Measurements from ENCODE around the gene OR2H1.
"Not testable (repeated sequence)": the region's sequence is repeated elsewhere in the genome, so short reads cannot be mapped to it uniquely, and the experiment has no call there.

Gene OR2H1

GRCh38 chr6:29456971-29457370 is at the start of gene OR2H1, which contains the start of gene OR11A1:
Gene OR2H1 (plus strand): TSS chr6:29457155. CDS start chr6:29461770, 4,615 bp downstream.
Gene OR11A1 (minus strand): TSS chr6:29457071. CDS start chr6:29427641, 29,430 bp downstream.
- in situ Hi-C loops (cut with MboI; ENCODE audit: low sequenced_read_pairs), result no loop called here

- in situ Hi-C loops (cut with MboI; ENCODE audit: low sequenced_read_pairs), result no loop called here
These were observed 42.4 kb upstream of the OR2H1 start, which contains the start of gene OR12D1 for GRCh38 chr6:29414588-29414987. Gene OR12D1 (plus strand): TSS chr6:29414928.

GRCh38 chr6:29419516-29419915 is 37.4 kb upstream of the OR2H1 start:
- in situ Hi-C loops (cut with MboI; ENCODE audit: low sequenced_read_pairs), result no loop called here

DNA sequence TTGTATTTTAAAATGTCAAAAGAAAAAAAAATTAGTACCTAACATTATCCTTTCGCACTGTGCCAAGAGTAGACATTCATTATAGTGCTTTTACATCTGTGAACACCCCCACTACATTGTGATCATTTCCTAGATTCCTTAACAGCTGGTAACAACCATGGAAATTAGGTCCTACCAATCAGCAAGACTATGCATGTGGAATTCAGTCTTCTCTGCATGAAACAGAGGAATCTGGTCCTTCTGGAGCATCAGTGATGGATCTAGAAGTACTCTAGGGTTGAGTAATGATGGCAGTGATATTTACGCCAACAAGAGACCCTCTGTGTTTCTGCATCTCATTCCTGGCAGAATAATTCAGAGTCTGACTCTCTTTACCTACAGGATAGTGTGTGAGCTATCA is 32.8 kb upstream of the OR2H1 start:
- in situ Hi-C loops (cut with MboI; ENCODE audit: low sequenced_read_pairs), result no loop called here

- in situ Hi-C loops (cut with MboI; ENCODE audit: low sequenced_read_pairs), result no loop called here
These were observed 32.4 kb upstream of the OR2H1 start for GRCh38 chr6:29424575-29424974.

DNA sequence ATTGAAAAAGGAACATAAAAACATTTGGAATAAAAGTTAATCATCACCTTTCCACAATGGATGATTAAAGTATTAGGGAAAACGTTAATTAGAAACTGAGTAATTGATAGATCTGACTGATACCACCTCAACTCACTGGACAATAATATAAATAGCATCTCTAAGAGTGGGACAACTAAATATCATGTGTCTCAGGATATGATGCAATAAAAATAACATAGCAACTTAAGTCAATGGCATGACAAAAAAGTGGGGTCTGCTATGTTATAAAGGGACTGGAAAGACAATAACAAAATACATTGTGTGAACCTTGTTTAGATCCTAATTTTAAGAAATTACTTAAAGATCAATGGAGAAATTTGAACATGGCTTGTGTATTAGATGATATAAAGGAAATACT is 31.9 kb upstream of the OR2H1 start:
- in situ Hi-C loops (cut with MboI; ENCODE audit: low sequenced_read_pairs), result no loop called here

GRCh38 chr6:29426654-29427053 is 30.3 kb upstream of the OR2H1 start:
- in situ Hi-C loops (cut with MboI; ENCODE audit: low sequenced_read_pairs), result no loop called here

GRCh38 chr6:29436730-29437129 is 20.2 kb upstream of the OR2H1 start:
- in situ Hi-C loops (cut with MboI; ENCODE audit: low sequenced_read_pairs), result not testable (repeated sequence)

DNA sequence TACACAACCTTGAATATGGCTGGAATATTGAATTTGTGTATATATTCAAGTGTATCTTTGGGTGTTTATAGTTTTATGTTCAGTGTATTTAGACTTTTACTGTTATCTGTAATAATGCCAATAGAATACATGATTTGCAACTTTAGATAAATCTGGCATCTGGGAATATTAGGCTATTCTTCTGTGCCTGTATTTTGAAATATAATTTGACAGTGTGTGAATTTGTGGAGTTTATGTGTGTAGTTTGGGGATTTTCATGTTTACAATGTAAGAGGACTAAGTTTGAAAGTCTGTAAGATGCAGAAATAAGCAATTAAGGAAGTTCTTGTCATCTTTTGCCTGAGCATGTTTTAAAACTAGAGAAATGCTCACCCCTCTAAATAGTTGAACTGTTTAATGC is 17.9 kb upstream of the OR2H1 start, which contains the start of gene OR10C1:
OR10C1 (plus strand) TSS at position 301 of the 400 bp plus-strand sequence. CDS start 710 bp downstream, outside the sequence.
- in situ Hi-C loops (cut with MboI; ENCODE audit: low sequenced_read_pairs), result no loop called here

DNA sequence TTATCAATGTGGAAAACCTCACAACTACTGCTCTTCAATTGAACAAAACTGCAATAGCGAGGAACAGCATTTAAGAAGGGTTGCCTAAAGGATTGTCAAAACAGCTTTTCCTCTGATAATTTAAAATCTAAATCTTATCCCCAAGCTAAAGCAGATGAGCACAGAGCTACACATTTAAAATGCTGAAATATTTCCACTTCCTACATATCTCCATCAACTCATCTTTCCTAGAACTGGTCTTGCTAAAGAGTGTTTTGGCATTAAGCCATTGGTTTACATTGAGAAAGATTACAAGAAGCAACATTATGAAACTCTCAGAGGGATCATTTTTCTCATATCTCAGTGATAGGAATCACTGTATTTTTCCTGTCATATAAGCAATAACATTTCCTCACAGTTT is 14.2 kb upstream of the OR2H1 start:
- in situ Hi-C loops (cut with MboI; ENCODE audit: low sequenced_read_pairs), result no loop called here

GRCh38 chr6:29444031-29444430 is 12.9 kb upstream of the OR2H1 start:
- in situ Hi-C loops (cut with MboI; ENCODE audit: low sequenced_read_pairs), result not testable (repeated sequence)

DNA sequence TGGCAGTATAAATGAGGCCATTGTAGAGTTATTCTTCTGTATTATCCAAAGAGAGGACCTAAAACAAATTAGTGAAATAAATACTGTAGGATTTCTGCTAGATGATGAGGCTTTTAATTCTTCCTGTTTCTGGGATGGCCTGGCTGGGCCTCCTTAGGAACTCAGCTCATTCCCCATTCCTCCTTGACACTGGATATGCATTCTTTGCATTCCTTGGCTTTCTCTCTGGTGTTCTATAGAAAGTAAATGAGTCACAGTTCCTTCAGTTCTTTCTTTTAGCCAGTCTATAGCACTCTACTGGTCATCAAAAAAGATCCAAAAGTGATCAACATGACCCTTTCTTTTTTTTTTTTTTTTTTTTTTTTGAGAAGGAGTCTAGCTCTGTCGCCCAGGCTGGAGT is 9.3 kb upstream of the OR2H1 start:
- in situ Hi-C loops (cut with MboI; ENCODE audit: low sequenced_read_pairs), result no loop called here

GRCh38 chr6:29451471-29452193 is 5.3 kb upstream of the OR2H1 start:
- in situ Hi-C loops (cut with MboI; ENCODE audit: low sequenced_read_pairs), result no loop called here

GRCh38 chr6:29461021-29461814 is 4.3 kb downstream of the OR2H1 start:
- in situ Hi-C loops (cut with MboI; ENCODE audit: low sequenced_read_pairs), result no loop called here

GRCh38 chr6:29462022-29462421 is 5.1 kb downstream of the OR2H1 start:
- in situ Hi-C loops (cut with MboI; ENCODE audit: low sequenced_read_pairs), result no loop called here

GRCh38 chr6:29465279-29465678 is 8.3 kb downstream of the OR2H1 start:
- in situ Hi-C loops (cut with MboI; ENCODE audit: low sequenced_read_pairs), result no loop called here

DNA sequence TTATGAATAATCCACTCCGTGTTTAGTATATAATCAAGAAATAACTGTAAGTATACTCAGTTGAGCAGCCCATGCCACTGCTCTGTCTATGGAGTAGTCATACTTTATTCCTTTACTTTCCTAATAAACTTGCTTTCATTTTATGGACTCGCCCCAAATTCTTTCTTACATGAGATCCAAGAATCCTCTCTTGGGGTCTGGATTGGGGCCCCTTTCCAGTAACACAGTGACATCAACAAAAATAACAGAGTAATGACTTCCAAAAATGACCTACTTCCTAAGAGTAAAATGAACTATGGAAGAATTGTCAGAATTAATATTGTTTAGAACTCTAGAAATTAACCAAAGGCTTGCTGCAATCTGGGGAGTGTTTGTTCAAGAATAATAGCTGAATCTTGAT is 8.8 kb downstream of the OR2H1 start:
- in situ Hi-C loops (cut with MboI; ENCODE audit: low sequenced_read_pairs), result no loop called here

DNA sequence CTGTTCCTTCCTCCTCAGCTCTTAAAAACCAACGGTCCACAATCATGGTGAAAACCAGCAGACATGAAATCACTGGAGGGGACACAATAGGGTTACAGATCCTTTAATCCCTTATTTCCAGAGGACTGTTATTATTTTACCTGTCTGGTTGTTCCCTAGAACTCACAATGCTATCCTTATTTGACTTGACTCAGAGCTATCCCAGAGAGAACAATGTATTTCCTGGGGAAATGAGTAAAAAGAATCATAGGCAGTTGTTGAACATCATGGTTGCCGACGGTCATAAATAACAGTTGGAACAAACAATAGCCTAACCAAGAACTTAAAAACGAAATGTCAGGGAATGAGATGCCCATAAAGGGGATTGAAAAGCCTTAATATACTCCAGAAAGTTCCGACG is 9.3 kb downstream of the OR2H1 start:
- in situ Hi-C loops (cut with MboI; ENCODE audit: low sequenced_read_pairs), result no loop called here

DNA sequence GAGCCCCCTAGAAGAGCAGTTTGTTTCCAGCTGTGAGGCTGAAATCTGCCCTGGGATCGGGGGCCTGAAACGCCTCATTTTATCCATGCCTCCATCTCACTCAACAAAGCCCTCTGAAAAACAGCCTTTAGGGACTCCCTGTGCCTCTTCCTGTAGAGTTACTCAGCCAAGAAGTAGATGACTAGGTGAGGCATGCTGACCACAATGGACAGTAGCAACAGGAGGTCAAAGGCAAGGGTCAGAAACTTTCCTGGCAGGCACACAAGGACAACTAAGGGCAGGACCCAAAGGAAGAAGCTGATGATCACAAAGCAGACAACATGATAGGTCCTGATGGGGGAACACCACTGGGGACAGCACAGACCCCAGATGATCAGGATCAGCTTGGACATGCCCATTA is 18.0 kb downstream of the OR2H1 start:
- in situ Hi-C loops (cut with MboI; ENCODE audit: low sequenced_read_pairs), result no loop called here

GRCh38 chr6:29477923-29478450 is 21.0 kb downstream of the OR2H1 start:
- in situ Hi-C loops (cut with MboI; ENCODE audit: low sequenced_read_pairs), result no loop called here

DNA sequence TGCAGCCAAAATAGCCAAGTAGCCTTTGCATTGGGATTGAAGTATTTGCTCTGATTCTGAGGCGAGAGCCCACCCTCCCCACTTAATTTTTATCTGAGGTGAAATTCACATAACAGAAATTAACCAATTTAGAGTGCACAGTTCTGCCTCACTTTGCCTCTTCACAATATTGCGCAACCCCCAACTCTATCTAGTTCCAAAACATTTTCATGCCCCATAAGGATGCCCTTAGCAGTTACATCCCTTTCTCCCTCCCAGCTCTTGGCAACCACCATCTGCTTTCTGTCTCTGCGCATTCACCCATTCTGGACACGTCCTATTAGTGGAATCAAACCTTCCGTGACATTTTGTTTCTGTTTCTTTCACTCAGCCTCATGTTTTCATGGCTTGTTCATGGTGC is 21.8 kb downstream of the OR2H1 start:
- in situ Hi-C loops (cut with MboI; ENCODE audit: low sequenced_read_pairs), result no loop called here

DNA sequence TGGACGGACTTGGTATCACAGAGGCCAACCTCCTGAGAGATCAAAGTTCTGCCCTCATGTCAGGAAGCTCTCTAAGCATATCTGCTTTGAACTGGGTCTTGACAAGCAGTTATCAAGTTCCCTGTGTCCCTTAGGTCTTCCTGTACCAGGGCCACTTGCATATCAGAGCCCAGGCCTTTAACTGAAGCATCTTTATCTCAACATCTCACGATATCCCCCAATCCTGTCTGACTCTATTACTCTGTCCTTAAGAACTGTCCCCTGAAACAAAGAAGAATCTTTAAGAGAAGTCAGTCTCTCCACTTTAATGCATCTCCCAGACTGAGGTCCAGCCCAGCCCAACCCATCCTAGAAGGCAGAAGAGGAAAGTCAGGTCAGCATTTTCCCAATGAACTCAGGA is 22.6 kb downstream of the OR2H1 start:
- in situ Hi-C loops (cut with MboI; ENCODE audit: low sequenced_read_pairs), result no loop called here

Data from hTERT RPE-1 (cell line).